Activated gamma-delta T cell treated with Interleukin-2 at 50 U/mL for 16 hours (primary cell): ENCODE measurements around the gene IER5.
"Not testable (repeated sequence)": the region's sequence is repeated elsewhere in the genome, so short reads cannot be mapped to it uniquely, and the experiment has no call there.

Source experiments
- DNase-seq: peaks from one replicate; pipeline ENCODE4 v3.0.0-alpha.2; 2020

IER5 gene

GRCh38 chr1:181099152-181100014 is 10.9 kb downstream of the IER5 start:
- no peak for DNase-seq

- no peak for DNase-seq
Measured at GRCh38 chr1:181100015-181100905, 11.8 kb downstream of the IER5 start.

DNA sequence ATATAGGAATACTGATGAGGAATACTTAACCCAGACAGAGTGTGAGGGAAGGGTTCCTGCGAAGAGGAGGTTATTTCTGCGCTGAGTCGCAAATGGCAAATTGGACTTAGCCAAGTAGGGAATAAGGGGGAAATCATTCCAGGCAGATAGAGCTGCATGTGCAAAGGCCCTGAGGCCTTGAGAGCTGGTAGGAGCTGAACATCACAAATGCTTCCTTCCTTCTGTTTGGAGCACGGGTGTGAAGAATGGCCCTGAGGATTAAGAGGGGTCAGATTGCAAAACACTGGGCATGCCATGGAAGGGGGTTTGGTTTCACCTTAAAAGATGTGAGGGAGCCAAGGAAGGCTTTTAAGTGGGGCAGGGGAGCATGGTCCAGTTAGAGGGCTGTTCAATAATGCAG is 12.4 kb downstream of the IER5 start:
- DNase-seq, result no peak

DNA sequence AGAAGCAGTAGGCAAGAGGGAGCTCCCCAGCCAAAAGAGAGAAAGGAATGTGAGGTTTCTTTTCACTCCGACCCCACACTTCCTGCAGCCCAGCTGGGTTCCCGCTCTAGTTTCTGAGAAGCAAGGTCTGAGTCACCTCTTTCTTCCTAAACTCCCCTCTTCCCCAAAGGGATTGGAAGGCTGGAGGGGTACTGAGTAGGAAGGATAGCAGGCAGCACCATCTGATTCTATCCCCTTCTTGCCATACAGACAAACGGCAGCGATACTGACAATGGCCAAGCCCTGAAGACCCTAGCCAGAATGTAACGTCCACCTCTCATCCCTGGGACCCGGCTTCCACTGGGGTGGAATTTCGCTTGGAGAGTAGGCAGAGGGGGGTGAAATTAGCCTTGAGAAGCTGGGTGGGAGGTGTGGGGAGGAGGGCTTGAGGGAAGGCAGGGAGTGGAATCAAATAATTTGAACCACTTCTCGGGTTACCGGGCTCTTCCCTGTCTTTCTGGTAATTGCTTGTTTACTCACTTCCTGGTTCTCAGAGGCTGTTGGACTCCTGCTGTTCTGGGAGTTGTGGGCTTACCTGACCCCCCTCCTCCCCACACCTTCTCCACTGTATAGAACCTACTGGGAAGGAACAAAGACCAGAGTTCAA is 13.2 kb downstream of the IER5 start:
- no peak for DNase-seq

DNA sequence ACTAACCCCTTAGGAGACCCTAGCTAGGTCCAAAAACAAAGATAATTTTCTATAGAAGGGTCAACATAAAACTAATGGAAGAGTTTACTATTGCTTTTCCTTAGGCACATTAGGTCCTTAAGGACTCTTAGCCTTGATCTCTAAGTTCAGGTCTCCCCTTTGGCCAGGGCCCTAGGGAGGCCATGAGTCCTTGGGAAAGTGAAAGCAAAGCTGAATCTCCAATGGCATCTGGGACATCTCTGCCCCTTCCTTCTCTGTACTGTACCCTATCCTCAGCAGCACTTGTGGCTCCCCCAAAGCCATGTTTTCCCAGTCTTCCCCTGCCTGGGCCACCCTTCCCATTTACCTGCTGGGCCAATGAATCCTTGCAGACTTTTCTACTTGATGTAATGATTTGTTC is 14.3 kb downstream of the IER5 start:
- no peak for DNase-seq

DNA sequence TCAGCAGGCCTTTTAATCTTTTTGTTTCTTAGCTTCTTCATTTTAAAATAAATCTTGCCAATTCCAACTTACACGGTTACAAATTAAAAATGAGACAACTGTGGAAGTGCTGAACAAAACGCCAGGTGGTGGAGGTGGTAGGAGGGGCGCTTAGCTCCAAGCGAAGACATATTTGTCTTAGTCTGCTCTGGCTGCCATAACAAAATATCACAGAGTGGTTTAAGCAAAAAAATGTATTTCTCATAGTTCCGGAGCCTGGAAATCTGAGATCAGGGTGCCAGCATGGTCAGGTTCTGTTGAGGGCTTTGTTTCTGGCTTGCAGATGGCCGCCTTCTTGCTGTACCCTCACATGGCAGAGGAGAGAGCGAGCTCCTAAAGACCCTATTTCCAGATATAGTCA is 14.9 kb downstream of the IER5 start:
- DNase-seq, result no peak

GRCh38 chr1:181104042-181104789 is 15.7 kb downstream of the IER5 start:
- DNase-seq, result no peak

- peak; percentile 45 for DNase-seq
Measured at GRCh38 chr1:181104790-181105133, 16.3 kb downstream of the IER5 start.

DNA sequence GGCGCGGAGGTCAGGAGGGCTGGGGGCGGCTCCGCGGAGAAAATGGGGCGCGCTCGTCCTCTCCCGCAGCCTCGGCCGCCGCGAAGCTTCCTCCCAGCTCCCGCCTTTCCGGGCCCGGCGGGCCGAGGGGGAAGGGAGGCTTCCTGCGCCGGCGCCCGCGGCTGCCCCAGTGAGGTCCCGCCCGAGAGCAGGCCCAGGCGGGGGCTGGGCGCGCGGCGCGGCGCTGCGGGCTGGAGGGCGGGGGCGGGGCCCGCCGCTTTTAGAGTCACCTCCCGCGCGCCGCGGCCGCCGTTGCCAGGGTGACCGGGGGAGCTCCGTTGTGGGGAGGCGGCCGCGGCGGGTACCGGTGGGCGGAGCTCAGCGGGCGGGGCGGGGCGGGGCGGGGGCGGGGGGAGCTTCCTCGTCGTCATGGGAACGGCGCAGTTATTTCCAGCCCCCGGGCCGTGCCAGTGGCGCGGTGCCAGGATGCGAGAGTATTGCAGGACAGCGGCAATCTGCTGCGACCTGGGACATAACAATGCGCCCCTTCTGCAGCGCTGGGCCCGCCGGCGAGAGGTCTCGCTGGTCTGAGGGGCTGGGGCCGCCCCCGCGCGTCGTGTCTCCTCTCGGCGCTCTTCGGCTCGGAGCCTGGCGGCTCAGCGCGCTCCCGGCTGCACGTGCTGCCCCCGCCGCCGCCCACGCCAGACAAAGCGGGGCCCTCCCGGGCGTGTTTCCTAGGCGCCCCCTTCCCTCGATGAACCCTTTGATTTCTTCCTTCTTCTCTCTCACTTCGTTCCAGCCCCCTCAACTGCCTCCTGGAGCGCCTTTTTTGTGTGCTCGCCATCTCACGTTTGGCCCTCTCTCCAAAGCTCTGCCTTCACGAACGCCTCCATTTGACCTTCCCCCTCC is 16.9 kb downstream of the IER5 start:
- peak; percentile 92 for DNase-seq

- DNase-seq, result no peak
Measured at GRCh38 chr1:181106022-181106312, 17.5 kb downstream of the IER5 start.

DNA sequence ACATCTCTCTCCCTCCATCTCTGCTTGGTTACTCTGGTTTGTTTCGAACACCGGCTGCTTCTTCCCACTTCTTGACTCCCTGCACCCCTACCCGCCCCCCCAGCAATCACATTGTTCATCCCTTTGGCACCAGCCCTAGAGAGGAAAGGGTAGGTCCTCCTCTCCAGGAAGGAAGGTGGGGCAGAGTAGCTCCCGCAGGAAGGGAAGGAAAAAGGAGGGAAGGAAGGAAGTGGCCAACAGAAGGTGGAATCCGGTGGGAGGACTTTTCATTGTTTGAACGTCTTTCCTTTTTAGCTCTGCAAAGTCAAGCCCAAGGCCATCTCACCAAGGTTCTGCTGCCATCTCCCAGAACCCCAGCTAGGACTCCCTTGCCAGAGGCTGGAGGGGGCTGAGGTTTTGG is 18.0 kb downstream of the IER5 start:
- no peak for DNase-seq

DNA sequence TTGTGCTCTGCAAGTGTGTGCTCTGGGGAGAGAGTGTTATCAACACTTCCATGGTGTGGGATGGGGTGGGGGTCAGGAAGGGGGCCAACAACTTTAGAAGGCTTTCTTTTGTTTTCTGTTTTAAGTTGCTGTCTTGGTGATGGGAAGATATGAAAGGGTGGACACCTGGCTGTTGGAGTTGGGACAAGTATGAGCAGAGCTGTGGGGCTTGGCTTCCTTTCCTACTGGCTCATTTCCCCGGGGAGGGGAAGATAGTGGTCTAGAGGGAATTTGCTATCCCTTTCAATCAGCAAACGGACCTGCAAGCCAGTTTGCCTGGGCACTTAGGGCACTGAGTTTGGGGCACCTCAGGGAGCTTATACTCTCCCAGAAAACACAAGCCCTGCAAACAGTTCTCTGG is 19.2 kb downstream of the IER5 start:
- DNase-seq, result no peak

DNA sequence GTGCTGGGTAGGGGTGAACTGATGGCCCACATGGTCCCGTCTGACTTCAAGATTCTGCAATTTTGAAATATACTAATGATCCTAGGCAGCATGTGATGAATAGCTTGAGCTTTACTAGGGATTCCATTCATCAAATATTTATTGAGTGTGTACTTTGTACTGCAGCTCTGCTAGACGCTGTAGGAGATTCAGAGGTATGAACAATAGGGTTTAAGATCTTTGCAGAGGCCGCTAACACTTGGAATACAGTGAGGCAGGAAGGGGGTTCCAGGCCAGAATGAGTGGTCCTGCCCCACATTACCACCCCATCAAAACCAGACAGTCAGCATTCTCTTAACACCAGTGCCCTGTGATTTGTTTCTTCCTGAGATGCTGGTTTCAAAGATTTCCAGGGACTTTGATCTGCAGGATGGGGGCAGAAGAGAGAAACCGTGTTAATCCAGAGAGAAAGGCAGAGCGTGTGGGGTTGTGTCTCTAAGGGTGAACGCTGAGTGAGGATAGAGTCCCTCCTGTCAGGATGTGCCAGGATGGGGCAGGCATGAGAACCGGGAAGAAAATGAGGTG is 19.9 kb downstream of the IER5 start:
- DNase-seq, result no peak

DNA sequence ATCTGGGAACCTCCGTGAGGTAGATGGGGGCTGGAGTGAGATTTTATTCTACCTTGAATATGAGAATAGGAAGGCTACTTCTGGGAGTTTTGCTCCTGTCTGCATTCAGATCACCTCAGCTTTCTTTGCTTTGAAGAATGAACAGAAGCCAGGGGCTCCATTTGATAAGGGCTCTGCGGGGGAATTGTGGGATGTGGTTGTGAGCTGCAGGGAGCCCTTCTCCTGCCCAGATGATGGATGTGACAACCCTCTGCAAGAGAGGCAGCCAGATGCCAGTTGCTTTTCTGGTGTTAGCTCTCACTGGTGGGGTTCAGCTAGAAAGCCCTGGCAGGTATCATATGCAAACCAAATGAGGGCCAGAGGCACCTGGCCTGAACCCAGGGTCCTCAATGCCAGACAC is 21.5 kb downstream of the IER5 start:
- no peak for DNase-seq

DNA sequence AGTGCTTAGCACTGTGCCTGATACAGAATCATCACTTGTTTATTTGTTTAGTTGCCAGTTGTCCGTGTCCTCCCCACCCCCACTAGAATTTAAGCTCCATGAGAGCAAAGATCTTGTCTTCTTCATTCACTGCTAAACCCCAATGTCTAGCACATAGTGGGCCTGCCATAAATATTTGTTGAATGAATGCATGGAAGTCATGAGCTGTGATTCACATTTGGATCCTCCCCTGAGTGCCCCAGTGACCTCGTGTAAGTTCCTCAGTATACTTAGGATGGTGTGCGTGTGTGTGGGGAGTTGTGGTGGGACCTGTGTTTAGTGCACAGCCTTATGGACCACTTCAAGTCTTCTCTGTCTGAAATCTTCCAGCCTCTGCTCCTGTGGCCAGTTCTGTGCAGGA is 23.1 kb downstream of the IER5 start:
- no peak for DNase-seq

GRCh38 chr1:181112071-181112929 is 23.8 kb downstream of the IER5 start:
- no peak for DNase-seq

GRCh38 chr1:181113059-181113641 is 24.6 kb downstream of the IER5 start:
- DNase-seq, result no peak

DNA sequence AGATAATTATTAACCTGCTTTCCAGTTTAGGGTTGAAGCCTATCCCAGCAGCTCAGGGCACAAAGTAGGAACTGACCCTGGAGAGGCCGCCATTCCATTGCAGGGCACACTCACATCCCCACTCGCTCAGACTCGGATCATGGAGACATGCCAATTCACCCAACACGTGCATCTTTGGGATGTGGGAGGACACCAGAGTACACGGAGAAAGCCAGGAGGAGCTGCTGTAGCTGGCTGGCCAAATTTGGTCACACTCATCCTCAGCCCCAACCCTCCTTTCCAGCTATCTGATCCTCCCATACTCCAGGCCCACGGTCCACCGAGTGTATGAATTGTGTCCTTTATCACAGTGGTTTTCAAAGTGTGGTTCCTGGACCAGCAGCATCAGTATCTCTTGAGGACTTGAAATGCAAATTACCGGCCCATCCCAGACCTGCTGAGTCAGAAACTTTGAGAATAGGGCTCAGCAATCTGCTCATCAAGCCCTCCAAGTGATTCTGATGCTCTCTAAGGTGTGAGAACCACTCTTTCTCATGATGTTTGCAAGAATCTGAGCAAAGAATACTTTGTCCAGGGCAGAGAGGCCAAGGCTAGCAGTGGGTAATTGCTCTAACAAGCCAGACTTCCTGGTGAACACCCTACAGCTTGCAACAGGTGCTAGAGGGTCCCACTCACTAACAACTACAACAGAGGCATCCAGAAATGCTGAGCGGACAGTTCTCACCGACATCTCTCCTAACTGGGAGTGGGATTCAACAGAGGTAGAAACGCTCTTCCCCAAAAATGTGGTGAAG is 26.3 kb downstream of the IER5 start:
- no peak for DNase-seq

DNA sequence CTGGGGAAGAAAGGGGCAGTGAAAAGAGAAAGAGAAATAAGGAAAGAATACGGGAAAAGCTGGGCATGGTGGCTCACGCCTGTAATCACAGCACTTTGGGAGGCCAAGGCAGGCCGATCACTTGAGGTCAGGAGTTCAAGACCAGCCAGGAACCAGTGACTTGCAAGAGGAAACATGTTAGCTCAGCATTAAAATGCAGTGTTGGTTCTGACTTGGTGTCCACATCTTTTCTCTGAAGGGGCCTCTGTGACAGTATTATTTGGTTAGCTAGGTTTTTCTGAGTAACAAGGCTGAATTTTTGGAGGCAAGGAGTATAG is 26.8 kb downstream of the IER5 start:
- DNase-seq, result no peak

DNA sequence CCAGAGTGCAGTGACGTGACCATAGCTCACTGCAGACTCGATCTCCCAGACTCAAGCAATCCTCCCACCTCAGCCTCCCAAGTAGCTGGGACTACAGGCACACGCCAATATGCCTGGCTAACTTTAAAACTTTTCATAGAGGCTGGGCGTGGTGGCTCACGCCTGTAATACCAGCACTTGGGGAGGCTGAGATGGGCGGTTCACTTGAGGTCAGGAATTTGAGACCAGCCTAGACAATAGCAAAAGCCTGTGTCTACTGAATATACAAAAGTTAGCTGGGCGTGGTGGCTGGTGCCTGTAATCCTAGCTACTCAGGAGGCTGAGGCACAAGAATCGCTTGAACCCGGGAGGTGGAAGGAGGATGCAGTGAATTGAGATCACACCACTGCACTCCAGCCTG is 27.5 kb downstream of the IER5 start:
- DNase-seq, result not testable (repeated sequence)
